Measurements from ENCODE around the gene VCAN.

- TF ChIP-seq CTCF (IDR thresholded peaks at IDR 0.05) (no peak), POLR2A (IDR thresholded peaks at IDR 0.05) (no peak)
Observed at GRCh38 chr5:83527221-83527620, 55.7 kb downstream of the VCAN start.

Measured in heart left ventricle (tissue), 13 donors.